ENCODE measurements around the gene APBB2. TPM values are rescaled to one million over a fixed set of nuclear protein-coding genes. Genes with fewer than 3 reads are reported as not detected.

APBB2 gene
- total and polyA plus RNA-seq, 12 donors, result 5.2 to 35.4 (median 26.3) TPM

GRCh38 chr4:41156574-41156973 lies 57.8 kb downstream of the APBB2 start:
- H3K27me3 ChIP-seq, result no peaks in the 10 kb centered on the region
- H3K36me3 ChIP-seq, result no peaks in the 10 kb centered on the region
- H3K9me3 ChIP-seq, result no peaks in the 10 kb centered on the region
- peaks cover 6 to 63% (median 40%) of the 10 kb centered on the region in 9 donors for H3K4me1 ChIP-seq
- TF ChIP-seq CTCF (IDR thresholded peaks at IDR 0.05), result no peak
- WGBS, 2 donors, result 68 to 83% methylated on average over 10 of the region's 10 CpGs
- H3K4me3 ChIP-seq, result no peak overlapping the region
- DNase-seq, result no peak
- peak overlapping the region in 1 of 10 donors; percentile 51 for H3K27ac ChIP-seq
- intact Hi-C loops (cut with DNase I), result no loop called here
- no peak for ATAC-seq

GRCh38 chr4:41155194-41155830 lies 59.0 kb downstream of the APBB2 start:
- intact Hi-C loops (cut with DNase I), result no loop called here
- Histone ChIP-seq H3K27me3 (no peaks in the 10 kb centered on the region), H3K4me3 (no peak overlapping the region), H3K4me1 (peaks cover 4 to 57% (median 36%) of the 10 kb centered on the region in 9 donors), H3K36me3 (no peaks in the 10 kb centered on the region), H3K27ac (peak overlapping the region in 7 of 10 donors; percentile 25 to 61 (median 44)), H3K9me3 (no peaks in the 10 kb centered on the region)
- DNase-seq (no peak), ATAC-seq (peak in 5 of 8 donors; percentile 52 to 74 (median 59))
- no peak for TF ChIP-seq CTCF (IDR thresholded peaks at IDR 0.05)
- 53 to 69% methylated on average over 5 of the region's 5 CpGs for WGBS, 2 donors

GRCh38 chr4:41154814-41155177 lies 59.5 kb downstream of the APBB2 start:
- WGBS, 2 donors, result 79 to 82% methylated on average over 5 of the region's 5 CpGs
- no peak for DNase-seq
- peaks cover 4 to 53% (median 32%) of the 10 kb centered on the region in 9 donors for H3K4me1 ChIP-seq

More at GRCh38 chr4:41154814-41155177, 59.5 kb downstream of the APBB2 start:
- peak in 5 of 8 donors; percentile 28 to 68 (median 54) for ATAC-seq
- Histone ChIP-seq H3K9me3 (no peaks in the 10 kb centered on the region), H3K36me3 (no peaks in the 10 kb centered on the region), H3K27me3 (no peaks in the 10 kb centered on the region), H3K4me3 (no peak overlapping the region), H3K27ac (peak overlapping the region in 7 of 10 donors; percentile 25 to 61 (median 51))
- no peak for TF ChIP-seq CTCF (IDR thresholded peaks at IDR 0.05)
- intact Hi-C loops (cut with DNase I), result no loop called here

Data from heart right ventricle (tissue), 16 donors.